K562 (cell line): ENCODE measurements around the gene E2F3. TPM values are rescaled to one million over a fixed set of nuclear protein-coding genes. Genes with fewer than 3 reads are reported as not detected.

Source experiments
- ATF1 ChIP-seq, 2 experiments: fragments of 450-650 bp in 1 of 2; IDR thresholded peaks; 2 replicates each; pipeline ENCODE4 v1.6.1; 2016; ENCODE audit warnings: missing compliant biosample characterization in 1 of 2, missing genetic modification characterization in 1 of 2
- CREM ChIP-seq: IDR thresholded peaks from 2 replicates; pipeline ENCODE4 v1.6.1; 2014; ENCODE audit warnings: antibody characterized with exemption, low read depth
- TAF1 ChIP-seq: IDR thresholded peaks from 2 replicates; pipeline ENCODE4 v1.6.1; 2011; ENCODE audit warnings: mild to moderate bottlenecking, low read length, moderate library complexity; ENCODE audit not compliant: insufficient read depth, control insufficient read depth, severe bottlenecking; ENCODE audit errors: extremely low read depth
- TBP ChIP-seq: optimal IDR thresholded peaks from 2 replicates; pipeline ENCODE3; 2011; ENCODE audit warnings: low read depth, low read length, improper control_type of control experiment
- TFAM ChIP-seq: fragments of 250-450 bp; sonication (Bioruptor Pico); conservative IDR thresholded peaks from 2 replicates; pipeline ENCODE4 v1.5.0; 2021; ENCODE audit warnings: mild to moderate bottlenecking, moderate library complexity
- ZNF133 ChIP-seq: fragments of 250-450 bp; sonication (Bioruptor Pico); IDR thresholded peaks from 2 replicates; pipeline ENCODE4 v1.4.0; 2020; ENCODE audit warnings: mild to moderate bottlenecking
- polyA plus RNA-seq, 8 experiments: library from polyadenylated mRNA; depleted of rRNA in 4 of 8; stranded (reverse) in 5 of 8; unstranded in 3 of 8; fragments of >200 nt; fragmentation: Nextera tagmentation in 2 of 8; fragmentation: Illumina TruSeq in 1 of 8; extraction: Ambion mirVana in 2 of 8; extraction: Trizol in 1 of 8; gene quantifications; 2 replicates each; pipeline versions ENCODE4 v1.2.1 to v1.2.3, GENCODE V29; 2011 to 2014; ENCODE audit warnings: inconsistent platforms in 1 of 8, missing spikeins in 1 of 8
- total RNA-seq, 7 experiments: library from RNA; depleted of rRNA in 6 of 7; stranded (reverse); fragments of >200 nt in 6 of 7; fragmentation: Illumina TruSeq in 2 of 7; extraction: Trizol in 2 of 7; gene quantifications; 2 replicates each; pipeline versions ENCODE4 v1.2.1 to v1.2.3, GENCODE V29; 2011 to 2021; ENCODE audit warnings: low replicate concordance in 1 of 7
- TF ChIP-seq, protein P1 (sequence below): fragments of 450-650 bp; formaldehyde crosslinking; IDR thresholded peaks from 2 replicates; pipeline ENCODE4 v1.4.0; 2020; ENCODE audit warnings: mild to moderate bottlenecking, moderate library complexity
- TF ChIP-seq, protein P2 (sequence below): sonication (generic); IDR thresholded peaks from 2 replicates; pipeline ENCODE4 v1.6.1; 2016
- TF ChIP-seq, protein P3 (sequence below): fragments of 150-350 bp; IDR thresholded peaks from 2 replicates; pipeline ENCODE4 v1.6.1; 2014; ENCODE audit warnings: low read depth, mild to moderate bottlenecking, low read length, borderline replicate concordance

Gene E2F3
- total and polyA plus RNA-seq, 9 of the 15 experiments (the other 6 are each of a cell fraction or from before 2014, with no cell fraction given), result 11.1 to 44.7 (median 27.2) TPM

DNA sequence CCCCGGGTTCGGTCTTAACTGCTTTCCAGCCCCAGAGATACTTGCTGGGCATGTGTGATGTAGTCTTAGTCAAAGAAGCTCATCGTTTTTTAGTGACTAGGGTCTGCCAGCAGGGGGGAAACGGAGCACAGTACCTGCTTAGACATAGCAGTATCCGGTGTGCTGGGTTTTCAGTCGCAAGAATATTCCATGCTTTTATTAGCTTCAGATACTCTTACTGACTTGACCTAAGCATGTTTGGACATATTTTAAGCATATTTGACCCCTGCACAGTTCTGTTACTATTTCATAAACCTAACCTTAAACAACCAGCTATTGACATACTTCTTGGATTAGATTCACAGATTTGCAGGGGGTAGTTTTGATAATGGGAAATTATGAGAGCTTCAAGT lies 3.0 kb downstream of the E2F3 start (continued):
- TF ChIP-seq ATF1 (CRISPR knock-in tag; IDR thresholded peaks at IDR 0.05) (no peak), ATF1 (tag; IDR thresholded peaks at IDR 0.05) (no peak; the same call in 1 of the 2 replicates), TFAM (CRISPR knock-in tag) (no peak), ZNF133 (CRISPR knock-in tag) (no peak), CREM (peak; percentile 44; the same call in 1 of the 2 replicates), TBP (peak; percentile 46), TAF1 (peak; percentile 58)
- TF ChIP-seq, protein P1, sequence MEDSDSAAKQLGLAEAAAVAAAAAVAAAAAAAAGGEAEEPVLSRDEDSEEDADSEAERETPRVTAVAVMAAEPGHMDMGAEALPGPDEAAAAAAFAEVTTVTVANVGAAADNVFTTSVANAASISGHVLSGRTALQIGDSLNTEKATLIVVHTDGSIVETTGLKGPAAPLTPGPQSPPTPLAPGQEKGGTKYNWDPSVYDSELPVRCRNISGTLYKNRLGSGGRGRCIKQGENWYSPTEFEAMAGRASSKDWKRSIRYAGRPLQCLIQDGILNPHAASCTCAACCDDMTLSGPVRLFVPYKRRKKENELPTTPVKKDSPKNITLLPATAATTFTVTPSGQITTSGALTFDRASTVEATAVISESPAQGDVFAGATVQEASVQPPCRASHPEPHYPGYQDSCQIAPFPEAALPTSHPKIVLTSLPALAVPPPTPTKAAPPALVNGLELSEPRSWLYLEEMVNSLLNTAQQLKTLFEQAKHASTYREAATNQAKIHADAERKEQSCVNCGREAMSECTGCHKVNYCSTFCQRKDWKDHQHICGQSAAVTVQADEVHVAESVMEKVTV (CRISPR knock-in tag), result no peak
- TF ChIP-seq, protein P2, sequence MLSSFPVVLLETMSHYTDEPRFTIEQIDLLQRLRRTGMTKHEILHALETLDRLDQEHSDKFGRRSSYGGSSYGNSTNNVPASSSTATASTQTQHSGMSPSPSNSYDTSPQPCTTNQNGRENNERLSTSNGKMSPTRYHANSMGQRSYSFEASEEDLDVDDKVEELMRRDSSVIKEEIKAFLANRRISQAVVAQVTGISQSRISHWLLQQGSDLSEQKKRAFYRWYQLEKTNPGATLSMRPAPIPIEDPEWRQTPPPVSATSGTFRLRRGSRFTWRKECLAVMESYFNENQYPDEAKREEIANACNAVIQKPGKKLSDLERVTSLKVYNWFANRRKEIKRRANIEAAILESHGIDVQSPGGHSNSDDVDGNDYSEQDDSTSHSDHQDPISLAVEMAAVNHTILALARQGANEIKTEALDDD, result peak; percentile 73; the same call in 1 of the 2 replicates
- TF ChIP-seq, protein P3, sequence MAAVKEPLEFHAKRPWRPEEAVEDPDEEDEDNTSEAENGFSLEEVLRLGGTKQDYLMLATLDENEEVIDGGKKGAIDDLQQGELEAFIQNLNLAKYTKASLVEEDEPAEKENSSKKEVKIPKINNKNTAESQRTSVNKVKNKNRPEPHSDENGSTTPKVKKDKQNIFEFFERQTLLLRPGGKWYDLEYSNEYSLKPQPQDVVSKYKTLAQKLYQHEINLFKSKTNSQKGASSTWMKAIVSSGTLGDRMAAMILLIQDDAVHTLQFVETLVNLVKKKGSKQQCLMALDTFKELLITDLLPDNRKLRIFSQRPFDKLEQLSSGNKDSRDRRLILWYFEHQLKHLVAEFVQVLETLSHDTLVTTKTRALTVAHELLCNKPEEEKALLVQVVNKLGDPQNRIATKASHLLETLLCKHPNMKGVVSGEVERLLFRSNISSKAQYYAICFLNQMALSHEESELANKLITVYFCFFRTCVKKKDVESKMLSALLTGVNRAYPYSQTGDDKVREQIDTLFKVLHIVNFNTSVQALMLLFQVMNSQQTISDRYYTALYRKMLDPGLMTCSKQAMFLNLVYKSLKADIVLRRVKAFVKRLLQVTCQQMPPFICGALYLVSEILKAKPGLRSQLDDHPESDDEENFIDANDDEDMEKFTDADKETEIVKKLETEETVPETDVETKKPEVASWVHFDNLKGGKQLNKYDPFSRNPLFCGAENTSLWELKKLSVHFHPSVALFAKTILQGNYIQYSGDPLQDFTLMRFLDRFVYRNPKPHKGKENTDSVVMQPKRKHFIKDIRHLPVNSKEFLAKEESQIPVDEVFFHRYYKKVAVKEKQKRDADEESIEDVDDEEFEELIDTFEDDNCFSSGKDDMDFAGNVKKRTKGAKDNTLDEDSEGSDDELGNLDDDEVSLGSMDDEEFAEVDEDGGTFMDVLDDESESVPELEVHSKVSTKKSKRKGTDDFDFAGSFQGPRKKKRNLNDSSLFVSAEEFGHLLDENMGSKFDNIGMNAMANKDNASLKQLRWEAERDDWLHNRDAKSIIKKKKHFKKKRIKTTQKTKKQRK, result no peak
